ENCODE results near the gene MGMT. TPM values are rescaled to one million over a fixed set of nuclear protein-coding genes. Genes with fewer than 3 reads are reported as not detected.

Gene MGMT
- total RNA-seq, 4 donors from 2014 or later: 10.9 to 37.7 (median 16.0) TPM

GRCh38 chr10:129615921-129616525 lies 149.0 kb downstream of the MGMT start:
- Histone ChIP-seq H3K4me1 (no peaks in the 10 kb centered on the region), H3K4me3 (no peak overlapping the region), H3K36me3 (no peaks in the 10 kb centered on the region), H3K27ac (no peak overlapping the region), H3K9me3 (no peaks in the 10 kb centered on the region), H3K27me3 (no peaks in the 10 kb centered on the region)
- no peak for DNase-seq
- TF ChIP-seq POLR2A (IDR thresholded peaks at IDR 0.05): no peak
- no peak for TF ChIP-seq CTCF (IDR thresholded peaks at IDR 0.05)
- intact Hi-C loops (cut with DNase I; ENCODE audit: low total_unique reads): no loop called here

- DNase-seq: no peak
- intact Hi-C loops (cut with DNase I; ENCODE audit: low total_unique reads): no loop called here
Measured at GRCh38 chr10:129617768-129618167, 150.7 kb downstream of the MGMT start.

GRCh38 chr10:129621062-129621461 lies 154.0 kb downstream of the MGMT start:
- H3K9me3 ChIP-seq: no peaks in the 10 kb centered on the region
- no peak overlapping the region for H3K27ac ChIP-seq
- no peaks in the 10 kb centered on the region for H3K4me1 ChIP-seq
- no peaks in the 10 kb centered on the region for H3K27me3 ChIP-seq
- TF ChIP-seq CTCF (IDR thresholded peaks at IDR 0.05) (no peak), POLR2A (IDR thresholded peaks at IDR 0.05) (no peak)
- intact Hi-C loops (cut with DNase I; ENCODE audit: low total_unique reads): no loop called here
- no peaks in the 10 kb centered on the region for H3K36me3 ChIP-seq
- DNase-seq: no peak
- H3K4me3 ChIP-seq: no peak overlapping the region

More at GRCh38 chr10:129617768-129618167, 150.7 kb downstream of the MGMT start:
- TF ChIP-seq POLR2A (IDR thresholded peaks at IDR 0.05) (no peak), CTCF (IDR thresholded peaks at IDR 0.05) (no peak)
- no peaks in the 10 kb centered on the region for H3K4me1 ChIP-seq
- no peaks in the 10 kb centered on the region for H3K9me3 ChIP-seq
- no peak overlapping the region for H3K27ac ChIP-seq
- H3K4me3 ChIP-seq: no peak overlapping the region
- no peaks in the 10 kb centered on the region for H3K36me3 ChIP-seq
- H3K27me3 ChIP-seq: no peaks in the 10 kb centered on the region

DNA sequence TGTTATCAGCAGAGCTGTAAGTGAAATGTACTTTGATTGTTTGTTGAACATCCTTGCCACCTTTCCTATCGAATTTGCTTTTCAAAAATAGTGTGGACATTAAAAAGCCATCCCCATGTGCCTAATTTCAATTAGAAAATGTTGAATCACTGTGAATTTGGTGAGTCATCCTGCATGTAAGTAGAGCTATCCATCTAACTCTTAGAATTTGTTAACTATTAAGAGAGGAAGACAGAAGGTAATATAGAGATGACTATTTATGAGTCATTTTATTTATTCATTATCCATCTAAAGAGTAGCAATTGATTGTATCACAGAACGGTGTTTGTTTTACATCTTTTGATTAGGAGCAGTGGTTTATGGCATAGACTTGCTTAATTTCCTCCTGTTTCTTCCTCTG lies 154.7 kb downstream of the MGMT start:
- Histone ChIP-seq H3K27me3 (no peaks in the 10 kb centered on the region), H3K9me3 (no peaks in the 10 kb centered on the region), H3K4me1 (no peaks in the 10 kb centered on the region), H3K4me3 (no peak overlapping the region), H3K27ac (no peak overlapping the region), H3K36me3 (no peaks in the 10 kb centered on the region)
- intact Hi-C loops (cut with DNase I; ENCODE audit: low total_unique reads): no loop called here
- no peak for DNase-seq
- TF ChIP-seq POLR2A (IDR thresholded peaks at IDR 0.05): no peak
- no peak for TF ChIP-seq CTCF (IDR thresholded peaks at IDR 0.05)

- H3K4me3 ChIP-seq: no peak overlapping the region
- no peaks in the 10 kb centered on the region for H3K36me3 ChIP-seq
Measured at GRCh38 chr10:129622291-129622690, 155.2 kb downstream of the MGMT start.

More at GRCh38 chr10:129622291-129622690, 155.2 kb downstream of the MGMT start:
- TF ChIP-seq POLR2A (IDR thresholded peaks at IDR 0.05) (no peak), CTCF (IDR thresholded peaks at IDR 0.05) (no peak)
- Histone ChIP-seq H3K9me3 (no peaks in the 10 kb centered on the region), H3K4me1 (no peaks in the 10 kb centered on the region), H3K27me3 (no peaks in the 10 kb centered on the region), H3K27ac (no peak overlapping the region)
- no peak for DNase-seq
- intact Hi-C loops (cut with DNase I; ENCODE audit: low total_unique reads): no loop called here
